Measurements from ENCODE around the gene TSPAN18.
A peak's percentile ranks its signal among the peaks of the same experiment; 100 is the strongest.

Gene TSPAN18

DNA sequence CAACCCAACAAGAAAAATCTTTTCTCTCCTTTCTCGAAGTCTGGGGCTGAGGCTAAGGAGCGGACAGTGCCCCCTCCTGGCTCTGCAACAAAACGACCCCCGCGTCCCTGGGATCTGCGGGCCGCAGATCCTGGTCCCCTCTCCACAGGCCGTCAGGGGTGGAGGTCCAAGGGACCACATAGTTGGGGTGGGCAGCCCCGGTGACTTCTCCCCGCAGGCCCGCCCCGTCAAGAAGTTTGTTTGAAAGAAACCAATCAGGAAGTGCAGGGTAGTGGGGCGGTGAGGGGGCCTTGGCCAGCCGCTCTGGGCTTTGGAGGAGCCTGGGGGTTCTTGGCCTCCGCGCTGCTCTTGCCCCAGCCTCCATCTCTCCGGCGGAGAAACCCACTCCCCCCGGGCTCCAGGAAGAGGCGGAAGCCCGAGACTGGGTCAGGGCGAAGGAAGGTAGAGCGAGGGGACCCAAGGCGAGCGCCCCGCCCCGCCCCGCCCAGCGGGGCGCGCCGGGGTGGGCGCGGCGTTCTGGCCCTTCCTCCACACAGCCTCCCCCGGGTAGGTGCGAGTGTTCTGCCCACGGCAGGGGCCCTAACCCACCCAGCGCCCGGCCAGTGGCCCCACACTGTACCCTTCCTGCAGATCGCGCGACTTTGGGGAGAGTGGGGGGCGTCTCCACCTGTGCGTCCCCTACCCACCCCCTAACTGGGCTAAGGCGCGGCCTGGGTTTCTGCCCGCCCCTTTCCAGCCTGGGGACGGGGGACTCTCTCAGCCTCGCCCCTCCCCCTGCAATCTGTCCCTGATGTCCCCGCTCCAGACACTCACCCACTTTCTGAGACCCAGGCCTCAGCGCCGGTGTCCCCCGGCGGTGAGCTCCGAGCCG lies 222.6 kb downstream of the TSPAN18 start:
- no peak for TF ChIP-seq ZNF274 (IDR thresholded peaks at IDR 0.05; ENCODE audit: low read depth, low read length)
- H3K4me3 ChIP-seq (ENCODE audit: low read length): no peak overlapping the region

DNA sequence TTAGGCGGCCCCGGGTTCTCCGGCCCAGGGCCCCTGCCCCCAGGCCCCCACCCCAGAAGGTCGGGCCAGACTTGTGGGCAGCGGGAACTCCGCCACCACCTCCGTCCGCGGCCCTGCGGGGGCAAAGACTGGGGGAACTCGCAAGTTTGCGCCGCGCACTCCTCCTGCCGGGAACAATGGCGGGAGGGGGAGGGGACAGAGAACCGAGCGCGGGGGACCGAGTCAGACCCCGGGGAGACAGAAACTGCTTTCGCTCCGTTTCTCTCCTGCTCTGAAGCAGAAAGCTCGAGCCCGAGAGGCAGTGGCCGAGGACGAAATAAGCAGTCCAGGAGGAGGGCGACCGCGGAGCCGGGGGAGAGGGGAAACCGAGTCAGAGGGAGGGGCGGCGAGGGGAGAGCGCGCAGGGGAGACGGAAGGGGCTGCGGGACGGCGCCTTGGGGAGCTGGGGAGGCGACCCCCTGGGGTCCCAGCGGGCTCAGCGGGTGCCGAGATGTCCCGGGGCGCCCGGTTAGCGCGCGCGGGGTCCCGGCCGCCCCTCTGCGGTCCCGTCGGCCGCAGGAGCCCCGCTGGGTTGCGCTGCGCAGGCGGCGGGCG lies 223.4 kb downstream of the TSPAN18 start:
- TF ChIP-seq ZNF274 (IDR thresholded peaks at IDR 0.05; ENCODE audit: low read depth, low read length): no peak

DNA sequence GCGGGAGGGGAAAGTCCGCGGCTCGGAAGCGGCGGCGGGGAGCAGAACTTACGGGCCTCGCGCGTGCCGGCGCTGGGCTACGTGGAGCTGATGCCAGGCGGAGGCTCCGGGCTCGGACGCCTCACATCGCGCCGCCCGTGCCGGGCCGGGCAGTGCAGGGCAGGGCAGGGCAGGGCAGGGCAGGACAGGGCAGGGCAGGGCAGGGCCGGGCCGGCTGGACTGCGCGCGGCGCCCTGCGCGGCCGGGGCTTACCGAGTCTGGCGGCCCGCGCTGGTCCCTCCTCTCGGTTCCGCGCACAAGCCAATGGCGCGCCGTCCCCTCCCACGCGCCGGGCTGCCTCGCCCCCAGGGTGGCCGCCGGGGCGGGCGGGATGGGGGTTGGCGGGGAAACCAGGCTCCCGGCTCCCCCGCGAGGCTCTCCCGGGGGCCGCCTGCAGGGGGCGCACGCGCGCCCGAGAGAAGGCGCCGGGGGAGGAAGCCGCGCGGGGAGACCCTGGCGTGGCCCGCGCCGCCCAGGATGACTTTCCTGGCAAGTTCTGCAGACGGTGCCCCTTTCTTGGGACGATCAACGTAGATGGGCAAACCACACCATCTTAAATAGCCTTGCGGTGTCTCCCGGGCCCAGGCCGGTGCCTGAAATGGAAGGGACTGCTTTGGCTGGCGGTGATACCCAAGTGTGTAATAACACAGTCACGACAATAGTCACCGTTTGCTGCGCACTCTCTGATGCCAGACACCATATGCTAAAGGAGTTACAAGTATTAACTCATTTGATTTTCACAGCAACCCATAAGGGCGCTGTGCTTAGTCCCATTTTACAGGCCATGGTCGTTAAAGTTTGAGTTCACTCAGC lies 224.1 kb downstream of the TSPAN18 start, which contains the start of gene TP53I11:
TP53I11 (minus strand) TSS at position 259 of the 852 bp plus-strand sequence. CDS start 12,548 bp downstream, outside the sequence.
- peak within 1 kb of the TSS; percentile 35 for H3K4me3 ChIP-seq (ENCODE audit: low read length)
- TF ChIP-seq ZNF274 (IDR thresholded peaks at IDR 0.05; ENCODE audit: low read depth, low read length): no peak

More for the DNA sequence above, 223.4 kb downstream of the TSPAN18 start:
- H3K4me3 ChIP-seq (ENCODE audit: low read length): peak overlapping the region; percentile 35

DNA sequence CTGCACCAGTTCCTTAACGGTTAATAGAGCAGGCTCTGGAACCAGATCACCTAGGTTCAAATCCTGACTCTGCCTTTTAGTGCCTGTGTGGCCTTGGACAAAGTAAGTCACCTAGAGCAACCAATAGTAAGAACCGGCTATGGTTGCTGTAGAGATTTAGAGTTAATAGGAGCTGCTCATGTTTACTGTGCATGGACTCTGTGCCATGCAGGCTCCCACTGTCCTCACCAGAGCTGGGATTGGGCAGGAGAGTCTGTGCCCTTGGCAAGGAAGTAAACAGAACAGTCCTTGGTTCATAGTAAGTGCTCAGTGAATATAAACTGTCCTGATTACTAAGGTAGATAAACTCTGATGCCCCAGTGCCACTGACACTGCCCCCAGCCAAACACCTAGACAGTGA lies 225.3 kb downstream of the TSPAN18 start:
- TF ChIP-seq ZNF274 (IDR thresholded peaks at IDR 0.05; ENCODE audit: low read depth, low read length): no peak
- no peak overlapping the region for H3K4me3 ChIP-seq (ENCODE audit: low read length)

DNA sequence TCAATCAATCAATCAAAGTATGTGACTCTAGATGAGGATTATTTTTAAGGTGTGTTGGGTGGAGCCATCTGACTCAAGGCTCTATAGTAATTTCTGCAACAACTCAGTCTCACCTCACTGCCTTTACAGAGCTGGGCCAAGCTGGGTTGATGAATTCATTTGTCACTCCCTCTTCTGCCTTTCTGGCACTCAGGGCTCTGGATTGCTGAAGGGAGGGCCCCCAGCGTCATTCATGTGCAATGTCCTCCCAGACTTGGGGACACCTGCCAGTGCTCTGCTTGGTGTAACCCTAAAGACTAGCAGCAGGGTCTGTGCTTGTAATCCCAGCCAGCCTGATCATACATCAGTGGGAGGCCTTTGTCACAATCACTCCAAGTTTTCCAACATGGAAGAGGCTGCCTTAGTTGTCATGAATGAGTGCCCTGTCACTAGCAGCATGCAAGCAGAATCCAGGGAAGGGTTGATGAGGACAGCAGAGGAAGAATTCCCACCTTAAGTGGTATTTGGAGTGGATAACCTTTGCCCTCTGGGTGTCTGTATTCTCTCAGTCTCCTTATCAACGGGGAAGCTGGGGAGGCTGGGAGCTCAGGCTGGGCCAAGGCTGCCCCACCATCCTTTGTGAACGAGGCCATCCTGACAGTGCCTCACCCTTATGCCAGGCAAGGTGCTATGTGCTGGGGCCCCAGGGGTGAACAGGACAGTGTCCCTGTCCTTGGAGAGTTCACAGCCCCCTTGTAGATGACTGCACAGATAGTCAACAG lies 225.9 kb downstream of the TSPAN18 start:
- no peak overlapping the region for H3K4me3 ChIP-seq (ENCODE audit: low read length)
- no peak for TF ChIP-seq ZNF274 (IDR thresholded peaks at IDR 0.05; ENCODE audit: low read depth, low read length)

DNA sequence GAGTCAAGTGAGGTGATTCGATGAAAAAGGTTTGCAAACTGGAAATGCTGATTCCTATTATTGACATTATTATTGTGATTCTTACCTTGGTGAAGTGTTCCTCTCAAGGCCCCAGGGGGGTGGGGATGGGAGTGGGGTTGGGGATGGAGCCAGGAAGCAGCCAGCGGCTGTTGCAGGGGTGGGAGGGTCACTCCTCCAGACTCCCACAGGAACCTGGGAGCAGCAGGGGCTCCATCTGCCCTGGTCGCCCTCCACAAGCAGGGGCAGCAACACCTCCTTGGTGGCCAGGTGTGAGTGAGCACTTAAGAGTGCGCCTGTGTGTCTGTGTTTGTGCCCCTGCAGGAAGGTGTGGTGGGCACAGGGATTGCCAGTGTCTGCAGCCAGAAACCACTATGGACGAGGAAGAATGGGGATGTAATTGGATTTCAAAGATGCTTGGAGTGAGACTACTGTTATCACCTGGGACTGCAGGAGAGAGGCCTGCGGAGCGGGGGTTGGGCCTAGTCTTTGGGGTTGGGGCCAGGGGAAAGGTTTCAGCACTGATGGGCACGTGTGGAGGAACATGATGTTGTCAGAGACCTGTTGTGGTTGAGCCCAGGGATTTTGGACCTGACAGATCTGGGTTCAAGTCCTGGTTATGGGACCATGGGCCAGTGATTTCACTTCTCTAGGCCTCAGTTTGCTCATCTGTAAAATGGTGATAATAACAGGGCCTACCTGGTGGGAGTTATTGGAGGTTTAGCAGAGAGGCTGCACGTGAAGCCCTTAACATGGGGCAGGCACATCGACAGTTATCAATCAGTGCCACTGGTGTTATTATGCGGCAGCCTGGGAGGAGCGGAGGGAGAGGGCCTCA lies 227.5 kb downstream of the TSPAN18 start:
- no peak for TF ChIP-seq ZNF274 (IDR thresholded peaks at IDR 0.05; ENCODE audit: low read depth, low read length)
- no peak overlapping the region for H3K4me3 ChIP-seq (ENCODE audit: low read length)

DNA sequence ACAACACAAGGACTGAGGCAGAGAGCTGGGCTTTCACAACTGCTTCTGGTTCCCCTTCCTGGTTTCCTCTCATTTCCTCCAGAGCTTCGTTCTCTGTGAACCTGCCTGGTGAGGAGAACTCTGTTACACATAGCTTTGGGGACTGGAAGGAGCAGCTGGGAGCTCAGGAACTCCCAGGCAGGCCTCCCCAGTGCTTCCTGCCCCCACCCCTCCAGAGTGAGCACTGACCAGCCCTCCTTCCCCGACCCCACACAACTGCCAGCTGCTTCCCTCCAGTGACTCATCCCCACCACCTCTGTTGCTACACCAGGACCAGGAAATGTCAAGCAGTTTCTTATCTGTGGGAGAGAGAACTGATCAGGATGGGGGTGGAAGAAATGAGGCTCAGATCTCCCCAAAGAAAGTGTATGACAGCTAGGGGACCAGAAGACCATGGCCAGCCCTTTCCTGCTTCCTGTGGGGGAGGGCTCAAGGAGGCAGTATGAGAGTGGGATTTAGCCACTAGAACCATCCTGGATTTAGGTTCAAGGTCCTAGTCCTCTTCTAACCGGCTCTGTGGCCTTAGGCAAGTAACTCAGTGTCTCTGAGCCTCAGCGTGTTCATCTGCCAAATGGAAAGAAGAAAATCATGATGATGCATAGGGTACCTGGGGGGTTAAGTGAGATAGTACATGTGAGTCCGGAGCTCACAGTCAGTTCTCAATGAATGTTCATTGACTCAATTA lies 228.4 kb downstream of the TSPAN18 start:
- H3K4me3 ChIP-seq (ENCODE audit: low read length): no peak overlapping the region
- no peak for TF ChIP-seq ZNF274 (IDR thresholded peaks at IDR 0.05; ENCODE audit: low read depth, low read length)

DNA sequence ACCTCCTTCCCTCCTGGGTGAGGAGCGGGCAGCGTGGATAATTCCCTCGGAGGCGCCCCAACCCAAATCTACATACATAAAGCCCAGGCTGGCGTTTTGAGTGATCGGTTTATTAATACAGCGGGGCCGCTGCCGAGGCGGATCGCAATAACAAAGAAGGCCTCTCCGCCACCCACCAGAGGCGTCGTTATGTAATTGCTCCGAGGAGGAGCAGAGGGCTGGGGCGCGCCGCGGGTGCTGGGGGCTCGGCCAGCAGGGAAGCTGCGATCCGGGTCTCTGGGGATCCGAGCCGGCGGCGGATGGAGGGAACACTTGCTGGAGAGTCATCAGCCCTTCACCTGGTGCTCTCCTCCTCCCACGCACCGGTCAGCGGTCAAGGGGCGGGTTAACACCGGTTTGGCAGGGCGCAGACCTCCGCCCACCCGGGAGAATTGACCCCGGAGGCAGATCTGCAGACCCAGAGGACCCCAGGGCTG lies 230.3 kb downstream of the TSPAN18 start:
- TF ChIP-seq ZNF274 (IDR thresholded peaks at IDR 0.05; ENCODE audit: low read depth, low read length): no peak
- H3K4me3 ChIP-seq (ENCODE audit: low read length): no peak overlapping the region

DNA sequence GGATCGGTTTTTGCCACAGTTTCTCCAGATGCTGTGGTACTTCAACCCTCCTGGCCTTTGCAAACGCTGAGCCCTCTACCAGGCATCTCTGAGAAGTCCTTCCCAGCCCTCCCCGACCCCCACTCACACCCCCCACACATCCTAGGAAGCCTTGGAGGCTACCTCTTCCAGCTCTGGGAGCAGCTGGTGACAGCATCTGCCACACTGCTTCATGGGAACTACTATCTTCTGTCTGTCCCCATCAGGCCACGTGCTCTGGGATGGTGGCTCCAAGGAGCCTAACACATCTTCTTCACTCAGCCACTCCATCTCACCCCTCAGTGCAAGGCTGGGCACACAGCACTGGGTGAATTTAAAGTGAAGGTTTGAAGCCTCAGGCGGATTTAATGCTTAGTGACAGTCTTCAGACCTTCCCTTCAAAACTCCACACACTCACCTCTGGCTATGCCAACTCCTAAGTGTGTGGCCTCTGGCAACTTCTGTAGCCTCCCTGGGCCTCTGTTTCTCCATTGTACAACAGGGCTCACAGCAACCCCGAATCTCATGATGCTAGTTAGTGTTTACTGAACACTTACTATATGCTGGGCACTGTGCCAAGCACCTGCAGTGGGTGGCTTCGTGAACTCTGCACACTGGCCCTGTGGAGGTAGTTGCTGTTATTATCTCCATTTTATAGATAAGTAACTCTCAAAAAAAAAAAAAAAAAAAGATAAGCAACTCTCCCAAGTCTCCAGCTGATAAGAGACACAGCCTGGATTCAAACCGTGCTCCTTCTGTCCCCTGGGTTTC lies 231.2 kb downstream of the TSPAN18 start:
- no peak for TF ChIP-seq ZNF274 (IDR thresholded peaks at IDR 0.05; ENCODE audit: low read depth, low read length)
- H3K4me3 ChIP-seq (ENCODE audit: low read length): no peak overlapping the region

DNA sequence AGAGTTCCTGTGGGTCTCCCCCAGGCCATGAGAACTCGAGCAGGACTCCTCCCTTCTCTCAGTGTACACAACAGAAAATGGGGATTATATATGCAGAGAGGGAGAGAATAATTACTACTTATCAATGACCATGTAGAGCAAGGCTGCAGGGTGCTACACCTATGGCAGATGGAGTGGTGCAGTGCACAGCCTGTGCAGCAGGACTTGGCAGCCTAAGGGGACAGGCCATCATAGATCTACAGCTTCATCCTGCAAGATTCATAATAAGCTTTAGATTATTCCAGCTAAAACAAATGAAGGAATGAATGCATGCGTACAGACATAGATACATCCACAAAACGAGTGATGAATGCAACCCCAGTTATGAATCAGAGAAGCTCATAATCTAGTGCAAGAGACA lies 232.3 kb downstream of the TSPAN18 start:
- no peak overlapping the region for H3K4me3 ChIP-seq (ENCODE audit: low read length)
- no peak for TF ChIP-seq ZNF274 (IDR thresholded peaks at IDR 0.05; ENCODE audit: low read depth, low read length)

DNA sequence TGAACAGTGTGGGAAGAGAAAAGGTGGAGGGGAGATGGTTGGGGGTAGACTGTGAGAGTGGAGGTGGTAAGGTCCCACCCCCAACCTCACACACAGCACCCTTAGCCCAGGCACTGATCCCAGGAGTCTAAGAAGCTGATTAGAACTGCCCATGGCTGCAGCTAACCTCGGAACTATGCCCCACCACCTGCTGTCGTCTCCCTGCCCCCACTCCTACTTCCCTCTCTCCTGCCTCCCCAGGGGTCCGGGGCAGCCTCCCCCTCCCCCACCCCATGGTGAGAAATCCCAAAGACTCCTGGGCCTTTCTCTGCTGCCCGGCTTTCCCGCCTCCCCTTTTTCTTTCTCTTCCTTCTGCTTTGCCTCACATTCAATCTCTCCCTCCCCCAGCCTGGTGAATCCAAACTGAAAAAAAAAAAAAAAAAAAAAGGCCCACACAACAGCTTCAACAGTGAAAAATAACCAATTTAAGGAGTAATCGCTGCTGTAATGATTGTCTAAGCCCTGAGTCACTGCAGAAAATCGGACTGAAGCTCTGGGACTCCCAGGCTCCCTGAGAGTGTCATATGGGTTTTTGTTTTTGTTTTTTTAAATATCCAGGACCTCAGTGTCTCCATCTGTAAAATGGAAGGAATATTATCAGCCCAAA lies 233.6 kb downstream of the TSPAN18 start:
- no peak overlapping the region for H3K4me3 ChIP-seq (ENCODE audit: low read length)
- no peak for TF ChIP-seq ZNF274 (IDR thresholded peaks at IDR 0.05; ENCODE audit: low read depth, low read length)

Data from GM08714 (cell line).